AG04449 (cell line): ENCODE measurements around the gene STK38L.
A peak's percentile ranks its signal among the peaks of the same experiment; 100 is the strongest.

ENCODE experiments used
- CTCF ChIA-PET: fragments of 350-600 bp; formaldehyde crosslinking; extraction: SDS; loops from one replicate; lab custom pipeline; 2021; ENCODE audit warnings: antibody characterized with exemption; lab: Yijun Ruan, JAX
- POLR2A ChIA-PET: fragments of 400-600, 350-600 bp; formaldehyde crosslinking; extraction: SDS; loops from one replicate; lab custom pipeline; 2020; ENCODE audit warnings: antibody characterized with exemption, inconsistent platforms; lab: Yijun Ruan, JAX
- DNase-seq: peaks from one replicate; pipeline ENCODE4 v3.0.0-alpha.2; 2010; ENCODE audit warnings: low read depth, low spot score
- H3K4me3 ChIP-seq: 2 replicates; pipeline ENCODE4 v1.5.1; 2011; ENCODE audit warnings: low read depth, mild to moderate bottlenecking, control low read depth, low read length
- TF ChIP-seq, protein P1 (sequence below): IDR thresholded peaks from one replicate; pipeline ENCODE4 v1.5.1; 2011; ENCODE audit warnings: mild to moderate bottlenecking, moderate library complexity, low read length, control low read depth, inconsistent platforms; ENCODE audit not compliant: insufficient read depth; ENCODE audit errors: missing control alignments

The STK38L gene

DNA sequence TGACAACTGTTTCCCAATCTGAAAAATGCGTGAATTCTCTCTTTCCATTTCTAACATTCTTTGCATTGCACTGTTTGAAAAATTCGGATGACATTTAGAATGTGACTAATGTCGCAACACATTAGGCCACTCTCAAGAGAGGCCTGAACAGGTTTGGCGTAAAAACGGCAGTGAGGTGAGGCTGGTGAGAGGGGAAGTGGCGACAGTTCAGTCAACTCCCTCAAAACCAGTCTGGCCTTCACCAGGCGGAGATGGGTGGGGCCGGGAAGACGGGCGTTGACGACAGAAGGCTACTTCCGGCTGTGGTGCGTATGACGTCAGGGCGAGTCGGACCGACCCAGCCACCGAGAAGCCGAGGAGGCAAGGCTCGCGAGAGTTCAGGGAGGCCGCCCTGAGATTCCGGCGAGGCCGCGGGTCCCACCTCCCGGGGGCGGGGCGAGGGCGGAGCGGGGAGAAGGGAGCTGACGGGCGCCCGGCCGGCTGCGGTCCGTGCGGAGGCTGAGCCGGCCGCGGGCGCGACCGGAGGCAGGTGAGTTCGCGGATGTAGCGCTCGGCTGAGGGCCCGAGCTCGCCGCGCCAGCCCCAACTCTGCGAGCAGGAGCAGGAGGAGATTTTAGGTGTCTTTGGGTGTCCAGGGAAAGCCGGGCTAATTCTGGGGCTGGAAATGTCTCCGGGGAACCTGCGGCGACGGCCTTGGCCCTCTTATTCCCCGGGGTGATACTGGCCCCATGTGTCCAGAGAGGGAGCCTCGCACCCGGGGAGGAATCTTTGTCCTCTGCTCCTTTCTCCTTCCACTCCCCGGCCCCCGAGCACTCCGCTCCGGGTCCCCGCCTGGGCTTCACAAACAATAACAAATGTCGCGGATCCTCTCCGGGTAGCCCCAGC lies at the start of gene STK38L:
Gene STK38L, plus strand, starts transcription at position 483 of the 885 bp plus-strand sequence. CDS start 53,435 bp downstream, outside the sequence.
- POLR2A ChIA-PET = interaction anchor here (1.0 to 1.1 kb wide), 3 partner anchors 13 to 64 kb away, joined by 4 to 6 read pairs (median 5); no protein-coding TSS in a partner anchor
- TF ChIP-seq, protein P1, sequence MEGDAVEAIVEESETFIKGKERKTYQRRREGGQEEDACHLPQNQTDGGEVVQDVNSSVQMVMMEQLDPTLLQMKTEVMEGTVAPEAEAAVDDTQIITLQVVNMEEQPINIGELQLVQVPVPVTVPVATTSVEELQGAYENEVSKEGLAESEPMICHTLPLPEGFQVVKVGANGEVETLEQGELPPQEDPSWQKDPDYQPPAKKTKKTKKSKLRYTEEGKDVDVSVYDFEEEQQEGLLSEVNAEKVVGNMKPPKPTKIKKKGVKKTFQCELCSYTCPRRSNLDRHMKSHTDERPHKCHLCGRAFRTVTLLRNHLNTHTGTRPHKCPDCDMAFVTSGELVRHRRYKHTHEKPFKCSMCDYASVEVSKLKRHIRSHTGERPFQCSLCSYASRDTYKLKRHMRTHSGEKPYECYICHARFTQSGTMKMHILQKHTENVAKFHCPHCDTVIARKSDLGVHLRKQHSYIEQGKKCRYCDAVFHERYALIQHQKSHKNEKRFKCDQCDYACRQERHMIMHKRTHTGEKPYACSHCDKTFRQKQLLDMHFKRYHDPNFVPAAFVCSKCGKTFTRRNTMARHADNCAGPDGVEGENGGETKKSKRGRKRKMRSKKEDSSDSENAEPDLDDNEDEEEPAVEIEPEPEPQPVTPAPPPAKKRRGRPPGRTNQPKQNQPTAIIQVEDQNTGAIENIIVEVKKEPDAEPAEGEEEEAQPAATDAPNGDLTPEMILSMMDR = peak; percentile 44
- DNase-seq = peak; percentile 57
- peak within 1 kb of the TSS; percentile 79 for H3K4me3 ChIP-seq
- CTCF ChIA-PET = interaction anchor here (1.0 to 3.6 kb wide), 6 partner anchors 10 to 228 kb away, joined by 3 to 20 read pairs (median 4); no protein-coding TSS in a partner anchor

DNA sequence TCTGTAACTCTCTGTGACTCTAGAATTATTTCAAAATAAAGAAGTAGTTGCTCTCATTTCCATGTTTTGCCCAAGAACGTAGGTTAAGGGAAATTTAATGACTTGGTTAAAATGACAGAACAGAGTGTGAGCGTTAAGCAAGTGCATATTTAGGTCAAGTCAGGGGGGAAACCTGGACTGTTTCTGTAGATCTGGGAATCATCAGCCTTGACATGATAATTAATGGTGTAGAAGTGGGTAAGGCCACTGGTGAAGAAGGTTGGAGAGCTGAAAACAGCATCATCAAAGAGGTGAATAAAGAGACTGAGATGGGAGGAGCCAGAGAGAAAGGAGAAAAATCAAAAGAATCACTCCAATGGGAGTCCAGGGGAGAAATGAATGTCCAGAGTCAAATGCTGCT lies 49.4 kb upstream of the STK38L start:
- H3K4me3 ChIP-seq = no peak overlapping the region
- ChIA-PET POLR2A (interaction anchor here (0.6 kb wide), 2 partner anchors 15 to 412 kb away, joined by 3 read pairs; no protein-coding TSS in a partner anchor), CTCF (interaction anchor here (1.0 to 2.1 kb wide), 4 partner anchors 9 to 309 kb away, joined by 3 to 7 read pairs (median 5); no protein-coding TSS in a partner anchor)
- TF ChIP-seq, protein P1 = no peak
- DNase-seq = no peak

DNA sequence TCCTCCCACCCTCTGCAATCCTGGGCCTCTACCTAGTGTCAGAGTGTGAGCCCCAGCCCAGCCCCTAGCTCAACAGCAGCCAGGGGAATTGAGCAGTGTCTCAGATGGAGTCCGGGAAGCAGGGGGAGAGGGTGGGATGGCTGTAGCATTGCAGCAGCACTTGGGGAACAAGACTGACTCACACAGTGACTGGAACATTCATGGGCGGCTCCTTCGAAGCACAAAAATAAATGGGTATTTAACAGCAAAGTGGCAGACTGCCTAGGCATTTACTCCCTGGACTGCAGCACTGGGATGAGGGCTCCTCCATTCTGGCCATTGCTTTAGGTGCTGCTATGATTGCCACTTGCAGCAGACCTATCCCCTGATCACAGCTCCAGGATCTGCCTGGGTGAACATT lies 46.0 kb upstream of the STK38L start:
- POLR2A ChIA-PET = no interaction called here
- no peak overlapping the region for H3K4me3 ChIP-seq
- CTCF ChIA-PET = interaction anchor here (1.0 kb wide), 1 partner anchor 10 kb away, joined by 3 read pairs; no protein-coding TSS in a partner anchor
- DNase-seq = no peak
- TF ChIP-seq, protein P1 = no peak

DNA sequence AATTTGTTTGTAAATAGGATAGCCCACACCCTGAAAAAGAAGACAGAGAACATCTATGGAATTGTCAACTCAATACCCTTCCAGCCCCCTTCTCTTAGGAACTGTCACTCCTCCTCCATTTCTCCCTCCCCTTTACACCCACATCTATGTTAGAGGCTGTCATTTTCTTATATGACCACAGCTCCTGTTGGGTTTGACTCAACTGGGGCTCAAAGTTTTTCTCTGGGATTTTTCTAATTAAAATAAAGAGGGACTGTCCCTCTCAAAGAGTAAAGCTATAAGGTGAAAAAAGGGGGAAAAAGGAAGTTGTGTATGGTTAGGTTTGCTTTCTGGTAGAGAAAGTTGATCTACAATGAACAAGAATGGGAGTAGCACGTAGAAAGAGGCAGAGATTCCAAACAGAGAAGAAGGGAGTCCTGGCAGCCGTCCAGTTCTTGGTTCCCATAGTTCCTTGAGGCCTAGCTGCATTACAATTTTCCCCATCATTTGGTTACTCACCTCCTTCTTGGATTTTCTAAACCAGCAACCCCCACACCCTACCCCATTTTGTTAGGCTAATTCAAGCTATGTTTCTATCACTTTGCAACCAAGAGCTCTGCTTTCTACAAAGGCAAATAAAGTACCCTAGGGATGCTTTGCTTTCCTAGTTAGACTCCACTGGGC lies 44.3 kb upstream of the STK38L start:
- no peak for DNase-seq
- no peak overlapping the region for H3K4me3 ChIP-seq
- ChIA-PET POLR2A (no interaction called here), CTCF (interaction anchor here (1.0 to 1.5 kb wide), 2 partner anchors 13 to 20 kb away, joined by 3 to 4 read pairs; no protein-coding TSS in a partner anchor)
- TF ChIP-seq, protein P1 = no peak

DNA sequence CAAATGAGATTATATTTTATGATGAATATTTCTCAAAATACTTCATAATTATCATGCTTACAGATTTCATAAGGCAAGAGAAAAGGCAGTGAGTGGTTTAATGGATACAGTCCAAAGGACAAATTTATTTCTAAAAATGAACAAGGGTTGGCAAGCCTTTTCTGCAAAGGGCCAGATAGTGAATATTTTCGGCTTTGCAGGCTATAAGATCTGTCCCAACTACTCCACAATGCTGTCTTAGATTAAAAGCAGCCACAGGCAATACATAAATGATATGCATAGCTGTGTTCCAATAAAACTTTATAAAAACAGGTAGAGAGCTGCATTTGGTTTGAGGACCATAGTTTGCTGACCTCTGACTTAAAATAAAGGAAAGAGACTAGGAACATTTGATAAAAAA lies 42.9 kb upstream of the STK38L start:
- ChIA-PET POLR2A (no interaction called here), CTCF (interaction anchor here (1.5 kb wide), 1 partner anchor 12 kb away, joined by 4 read pairs; no protein-coding TSS in a partner anchor)
- TF ChIP-seq, protein P1 = no peak
- no peak overlapping the region for H3K4me3 ChIP-seq
- DNase-seq = no peak
